ENCODE data around the gene AFP.

The AFP gene

GRCh38 chr4:73418677-73419076 is 17.3 kb upstream of the AFP start:
- Histone ChIP-seq H3K9me3 (ENCODE audit: low read length) (no peaks in the 10 kb centered on the region), H3K36me3 (ENCODE audit: insufficient read depth, low read length) (no peaks in the 10 kb centered on the region), H3K4me1 (ENCODE audit: insufficient read depth, low read length) (no peaks in the 10 kb centered on the region), H3K4me3 (ENCODE audit: low read length) (no peak overlapping the region), H3K27me3 (ENCODE audit: insufficient read depth, low read length) (no peaks in the 10 kb centered on the region), H2AFZ (ENCODE audit: low read depth, low read length) (no peak overlapping the region)

GRCh38 chr4:73419106-73420038 is 16.6 kb upstream of the AFP start:
- Histone ChIP-seq H3K4me3 (ENCODE audit: low read length) (no peak overlapping the region), H3K36me3 (ENCODE audit: insufficient read depth, low read length) (no peaks in the 10 kb centered on the region), H3K9me3 (ENCODE audit: low read length) (no peaks in the 10 kb centered on the region), H3K4me1 (ENCODE audit: insufficient read depth, low read length) (no peaks in the 10 kb centered on the region), H3K27me3 (ENCODE audit: insufficient read depth, low read length) (no peaks in the 10 kb centered on the region), H2AFZ (ENCODE audit: low read depth, low read length) (no peak overlapping the region)

GRCh38 chr4:73420615-73421014 is 15.4 kb upstream of the AFP start:
- H3K4me3 ChIP-seq (ENCODE audit: low read length) = no peak overlapping the region
- H3K36me3 ChIP-seq (ENCODE audit: insufficient read depth, low read length) = no peaks in the 10 kb centered on the region
- no peaks in the 10 kb centered on the region for H3K9me3 ChIP-seq (ENCODE audit: low read length)
- no peak overlapping the region for H2AFZ ChIP-seq (ENCODE audit: low read depth, low read length)
- no peaks in the 10 kb centered on the region for H3K4me1 ChIP-seq (ENCODE audit: insufficient read depth, low read length)
- H3K27me3 ChIP-seq (ENCODE audit: insufficient read depth, low read length) = no peaks in the 10 kb centered on the region

GRCh38 chr4:73421708-73422457 is 14.1 kb upstream of the AFP start:
- no peaks in the 10 kb centered on the region for H3K9me3 ChIP-seq (ENCODE audit: low read length)
- no peaks in the 10 kb centered on the region for H3K27me3 ChIP-seq (ENCODE audit: insufficient read depth, low read length)
- no peak overlapping the region for H2AFZ ChIP-seq (ENCODE audit: low read depth, low read length)
- H3K36me3 ChIP-seq (ENCODE audit: insufficient read depth, low read length) = no peaks in the 10 kb centered on the region
- H3K4me3 ChIP-seq (ENCODE audit: low read length) = no peak overlapping the region
- H3K4me1 ChIP-seq (ENCODE audit: insufficient read depth, low read length) = no peaks in the 10 kb centered on the region

- Histone ChIP-seq H3K4me3 (ENCODE audit: low read length) (no peak overlapping the region), H3K27me3 (ENCODE audit: insufficient read depth, low read length) (no peaks in the 10 kb centered on the region), H3K36me3 (ENCODE audit: insufficient read depth, low read length) (no peaks in the 10 kb centered on the region), H2AFZ (ENCODE audit: low read depth, low read length) (no peak overlapping the region), H3K4me1 (ENCODE audit: insufficient read depth, low read length) (no peaks in the 10 kb centered on the region), H3K9me3 (ENCODE audit: low read length) (no peaks in the 10 kb centered on the region)
Observed at GRCh38 chr4:73422458-73422752, 13.6 kb upstream of the AFP start.

GRCh38 chr4:73423184-73423583 is 12.8 kb upstream of the AFP start:
- H3K27me3 ChIP-seq (ENCODE audit: insufficient read depth, low read length) = no peaks in the 10 kb centered on the region
- H3K4me1 ChIP-seq (ENCODE audit: insufficient read depth, low read length) = no peaks in the 10 kb centered on the region
- no peaks in the 10 kb centered on the region for H3K36me3 ChIP-seq (ENCODE audit: insufficient read depth, low read length)
- H3K9me3 ChIP-seq (ENCODE audit: low read length) = no peaks in the 10 kb centered on the region
- no peak overlapping the region for H3K4me3 ChIP-seq (ENCODE audit: low read length)
- H2AFZ ChIP-seq (ENCODE audit: low read depth, low read length) = no peak overlapping the region

GRCh38 chr4:73426666-73427065 is 9.4 kb upstream of the AFP start:
- Histone ChIP-seq H3K9me3 (ENCODE audit: low read length) (no peaks in the 10 kb centered on the region), H2AFZ (ENCODE audit: low read depth, low read length) (no peak overlapping the region), H3K36me3 (ENCODE audit: insufficient read depth, low read length) (no peaks in the 10 kb centered on the region), H3K4me1 (ENCODE audit: insufficient read depth, low read length) (no peaks in the 10 kb centered on the region), H3K4me3 (ENCODE audit: low read length) (no peak overlapping the region), H3K27me3 (ENCODE audit: insufficient read depth, low read length) (no peaks in the 10 kb centered on the region)

GRCh38 chr4:73429118-73429517 is 6.9 kb upstream of the AFP start:
- no peaks in the 10 kb centered on the region for H3K4me1 ChIP-seq (ENCODE audit: insufficient read depth, low read length)

GRCh38 chr4:73429826-73430587 is 6.0 kb upstream of the AFP start:
- Histone ChIP-seq H3K36me3 (ENCODE audit: insufficient read depth, low read length) (no peaks in the 10 kb centered on the region), H3K9me3 (ENCODE audit: low read length) (no peaks in the 10 kb centered on the region), H3K27me3 (ENCODE audit: insufficient read depth, low read length) (no peaks in the 10 kb centered on the region), H3K4me1 (ENCODE audit: insufficient read depth, low read length) (no peaks in the 10 kb centered on the region), H3K4me3 (ENCODE audit: low read length) (no peak overlapping the region), H2AFZ (ENCODE audit: low read depth, low read length) (no peak overlapping the region)

More at GRCh38 chr4:73429118-73429517, 6.9 kb upstream of the AFP start:
- no peak overlapping the region for H2AFZ ChIP-seq (ENCODE audit: low read depth, low read length)
- H3K36me3 ChIP-seq (ENCODE audit: insufficient read depth, low read length) = no peaks in the 10 kb centered on the region
- H3K4me3 ChIP-seq (ENCODE audit: low read length) = no peak overlapping the region
- no peaks in the 10 kb centered on the region for H3K9me3 ChIP-seq (ENCODE audit: low read length)
- no peaks in the 10 kb centered on the region for H3K27me3 ChIP-seq (ENCODE audit: insufficient read depth, low read length)

GRCh38 chr4:73431813-73432168 is 4.2 kb upstream of the AFP start:
- Histone ChIP-seq H2AFZ (ENCODE audit: low read depth, low read length) (no peak overlapping the region), H3K27me3 (ENCODE audit: insufficient read depth, low read length) (no peaks in the 10 kb centered on the region), H3K9me3 (ENCODE audit: low read length) (no peaks in the 10 kb centered on the region), H3K4me1 (ENCODE audit: insufficient read depth, low read length) (no peaks in the 10 kb centered on the region), H3K36me3 (ENCODE audit: insufficient read depth, low read length) (no peaks in the 10 kb centered on the region), H3K4me3 (ENCODE audit: low read length) (no peak overlapping the region)

GRCh38 chr4:73432169-73433000 is 3.6 kb upstream of the AFP start:
- no peak overlapping the region for H2AFZ ChIP-seq (ENCODE audit: low read depth, low read length)
- H3K4me3 ChIP-seq (ENCODE audit: low read length) = no peak overlapping the region
- no peaks in the 10 kb centered on the region for H3K9me3 ChIP-seq (ENCODE audit: low read length)
- H3K27me3 ChIP-seq (ENCODE audit: insufficient read depth, low read length) = no peaks in the 10 kb centered on the region
- no peaks in the 10 kb centered on the region for H3K4me1 ChIP-seq (ENCODE audit: insufficient read depth, low read length)
- no peaks in the 10 kb centered on the region for H3K36me3 ChIP-seq (ENCODE audit: insufficient read depth, low read length)

- Histone ChIP-seq H3K9me3 (ENCODE audit: low read length) (no peaks in the 10 kb centered on the region), H2AFZ (ENCODE audit: low read depth, low read length) (no peak overlapping the region), H3K36me3 (ENCODE audit: insufficient read depth, low read length) (no peaks in the 10 kb centered on the region), H3K27me3 (ENCODE audit: insufficient read depth, low read length) (no peaks in the 10 kb centered on the region), H3K4me3 (ENCODE audit: low read length) (no peak overlapping the region), H3K4me1 (ENCODE audit: insufficient read depth, low read length) (no peaks in the 10 kb centered on the region)
Observed at GRCh38 chr4:73433140-73433539, 2.9 kb upstream of the AFP start.

Data from neuron (in vitro differentiated cells).